RWPE1 (cell line): Measurements from ENCODE around the gene KLF13.

Experiments used
- CTCF ChIA-PET: fragments of 350-600 bp; sonication (Branson Sonifier 250); formaldehyde crosslinking; extraction: SDS; loops from one replicate; lab custom pipeline; 2021; lab: Yijun Ruan, JAX
- POLR2A ChIA-PET: fragments of 400-600 bp; formaldehyde crosslinking; extraction: SDS; loops from one replicate; lab custom pipeline; 2020; ENCODE audit warnings: antibody characterized with exemption; ENCODE audit not compliant: low non-redundant PET; lab: Yijun Ruan, JAX
- DNase-seq: peaks from one replicate; pipeline ENCODE4 v3.0.0; 2012; ENCODE audit warnings: low spot score
- H3K27ac ChIP-seq: fragments of 450-650 bp; 2 replicates; pipeline ENCODE4 v1.5.1; 2017
- CTCF ChIP-seq: fragments of 450-650 bp; conservative IDR thresholded peaks from 2 replicates; pipeline ENCODE4 v1.5.1; 2017; ENCODE audit warnings: low read depth, mild to moderate bottlenecking

KLF13 gene

GRCh38 chr15:31303726-31304648 lies 22.6 kb upstream of the KLF13 start:
- TF ChIP-seq CTCF = no peak
- H3K27ac ChIP-seq = peak overlapping the region; percentile 22
- CTCF ChIA-PET = interaction anchor here (0.6 to 0.7 kb wide), 3 partner anchors 10 to 1475 kb away, joined by 3 to 5 read pairs (median 4); no protein-coding TSS in a partner anchor
- POLR2A ChIA-PET = no interaction called here
- no peak for DNase-seq

GRCh38 chr15:31304751-31305365 lies 21.8 kb upstream of the KLF13 start:
- peak overlapping the region; percentile 1; the same call in 1 of the 2 replicates for H3K27ac ChIP-seq
- POLR2A ChIA-PET = no interaction called here
- no peak for DNase-seq
- no peak for TF ChIP-seq CTCF
- CTCF ChIA-PET = interaction anchor here (0.7 kb wide), 1 partner anchor 1476 kb away, joined by 4 read pairs; no protein-coding TSS in a partner anchor

GRCh38 chr15:31305375-31305774 lies 21.3 kb upstream of the KLF13 start:
- DNase-seq = no peak
- no peak for TF ChIP-seq CTCF
- H3K27ac ChIP-seq = no peak overlapping the region; the same call in 1 of the 2 replicates
- ChIA-PET CTCF (no interaction called here), POLR2A (no interaction called here)

GRCh38 chr15:31305796-31306425 lies 20.7 kb upstream of the KLF13 start:
- no peak for TF ChIP-seq CTCF
- DNase-seq = no peak
- peak overlapping the region; percentile 43 for H3K27ac ChIP-seq
- ChIA-PET CTCF (no interaction called here), POLR2A (interaction anchor here (0.6 kb wide), 1 partner anchor 57 kb away, joined by 3 read pairs; no protein-coding TSS in a partner anchor)

GRCh38 chr15:31306426-31307269 lies 20.0 kb upstream of the KLF13 start:
- peak overlapping the region; percentile 43 for H3K27ac ChIP-seq
- no peak for TF ChIP-seq CTCF
- POLR2A ChIA-PET = interaction anchor here (0.6 kb wide), 1 partner anchor 56 kb away, joined by 3 read pairs; no protein-coding TSS in a partner anchor
- peak; percentile 64 for DNase-seq
- CTCF ChIA-PET = interaction anchor here (0.6 kb wide), 3 partner anchors 132 to 1551 kb away, joined by 3 read pairs; no protein-coding TSS in a partner anchor
